Gastrocnemius medialis (tissue), 4 donors: ENCODE results near the gene KIAA1586. TPM values are rescaled to one million over a fixed set of nuclear protein-coding genes. Genes with fewer than 3 reads are reported as not detected.

ENCODE experiments used
- ATAC-seq, 2 donors: fragments of 150-250 bp; one replicate each; pipeline ENCODE4 v1.9.1; 2016
- DNase-seq, 2 donors: peaks; one replicate each; pipeline ENCODE4 v3.0.0-alpha.2; 2019
- H3K27ac ChIP-seq, 4 donors: fragments of 200-600 bp; sonication (generic); 1 replicate in 1 of 4; 2 replicates in 3 of 4; pipeline ENCODE4 v1.5.1; 2016 to 2018; ENCODE audit warnings: mild to moderate bottlenecking in 2 of 4, moderate library complexity in 1 of 4
- H3K27me3 ChIP-seq, 3 donors: fragments of 200-600 bp; sonication (generic) in 2 of 3; 1 replicate in 1 of 3; 2 replicates in 2 of 3; pipeline versions ENCODE4 v1.5.1 to v1.6.0; 2016 to 2019; ENCODE audit warnings: mild to moderate bottlenecking in 1 of 3, moderate library complexity in 1 of 3
- H3K36me3 ChIP-seq, 2 donors: fragments of 200-600 bp; sonication (generic) in 1 of 2; one replicate each; pipeline ENCODE4 v1.5.1; 2017 to 2018
- H3K4me1 ChIP-seq, 2 donors: fragments of 200-600 bp; sonication (generic) in 1 of 2; one replicate each; pipeline ENCODE4 v1.5.1; 2016 to 2017; ENCODE audit warnings: mild to moderate bottlenecking in 2 of 2
- H3K4me3 ChIP-seq, 4 donors: fragments of 200-600 bp; sonication (generic) in 3 of 4; 1 replicate in 1 of 4; 2 replicates in 3 of 4; pipeline ENCODE4 v1.5.1; 2016 to 2019; ENCODE audit warnings: mild to moderate bottlenecking in 2 of 4
- H3K9me3 ChIP-seq, 3 donors: fragments of 200-600 bp; sonication (generic) in 2 of 3; 1 replicate in 1 of 3; 2 replicates in 2 of 3; pipeline ENCODE4 v1.5.1; 2016 to 2019
- POLR2A ChIP-seq, 2 donors: fragments of 450-650 bp; IDR thresholded peaks; one replicate each; pipeline ENCODE4 v1.6.1; 2017; ENCODE audit warnings: antibody characterized with exemption in 2 of 2, mild to moderate bottlenecking in 2 of 2, moderate library complexity in 2 of 2
- in situ Hi-C, 4 donors: fragments of 200-750 bp; cut with MboI; loops; one replicate each; pipeline versions ENCODE4 v1.15.0 to v1.8.0; 2017; ENCODE audit warnings: low sequenced_read_pairs in 4 of 4
- intact Hi-C: fragments of 100-400 bp; cut with DNase I; formaldehyde crosslinking; loops from one replicate; pipeline ENCODE4 v1.15.1; 2023; ENCODE audit warnings: low total_unique reads
- total RNA-seq, 4 donors: library from RNA; depleted of rRNA; stranded (reverse); fragments of >200 nt; gene quantifications; one replicate each; pipeline versions ENCODE4 v1.1.0 to v1.2.3, GENCODE V29; 2016
- TF ChIP-seq, protein P1 (sequence below), 5 experiments: fragments of 450-650 bp in 3 of 5; fragments of 200-600 bp in 2 of 5; sonication (generic) in 2 of 5; IDR thresholded peaks in 4 of 5; conservative IDR thresholded peaks in 1 of 5; 1 replicate in 4 of 5; 2 replicates in 1 of 5; pipeline ENCODE4 v1.5.1; 2016 to 2019; ENCODE audit warnings: antibody characterized with exemption in 5 of 5, mild to moderate bottlenecking in 3 of 5, moderate library complexity in 3 of 5

The KIAA1586 gene
- total RNA-seq, 4 donors from 2014 or later: 1.9 to 10.2 (median 3.0) TPM

DNA sequence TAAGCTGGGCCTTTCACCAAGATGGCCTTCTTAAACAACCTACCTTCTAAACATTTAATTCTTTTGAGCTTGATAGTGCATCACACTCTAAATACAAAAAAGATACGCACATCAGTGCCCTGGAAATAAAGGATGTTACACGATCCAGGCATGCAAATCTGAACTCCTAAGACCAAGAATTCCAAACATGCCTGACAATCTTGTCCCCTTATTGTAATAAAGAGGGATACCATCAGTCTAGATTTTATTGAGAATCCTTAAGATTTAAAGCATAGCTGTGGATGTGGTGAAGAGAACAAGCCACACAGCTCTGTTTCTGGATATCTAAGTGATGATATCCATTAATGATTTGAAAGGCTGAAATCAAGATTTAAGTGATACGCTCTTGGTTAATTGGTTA, 56.5 kb downstream of the KIAA1586 start:
- H3K36me3 ChIP-seq: peaks cover 0 to 48% of the 10 kb centered on the region in 2 donors
- H3K27me3 ChIP-seq: no peaks in the 10 kb centered on the region
- ATAC-seq: no peak
- intact Hi-C loops: no loop called here
- no peaks in the 10 kb centered on the region for H3K9me3 ChIP-seq
- no peak for DNase-seq
- H3K27ac ChIP-seq: no peak overlapping the region
- H3K4me1 ChIP-seq: no peaks in the 10 kb centered on the region
- H3K4me3 ChIP-seq: no peak overlapping the region
- TF ChIP-seq, protein P1, sequence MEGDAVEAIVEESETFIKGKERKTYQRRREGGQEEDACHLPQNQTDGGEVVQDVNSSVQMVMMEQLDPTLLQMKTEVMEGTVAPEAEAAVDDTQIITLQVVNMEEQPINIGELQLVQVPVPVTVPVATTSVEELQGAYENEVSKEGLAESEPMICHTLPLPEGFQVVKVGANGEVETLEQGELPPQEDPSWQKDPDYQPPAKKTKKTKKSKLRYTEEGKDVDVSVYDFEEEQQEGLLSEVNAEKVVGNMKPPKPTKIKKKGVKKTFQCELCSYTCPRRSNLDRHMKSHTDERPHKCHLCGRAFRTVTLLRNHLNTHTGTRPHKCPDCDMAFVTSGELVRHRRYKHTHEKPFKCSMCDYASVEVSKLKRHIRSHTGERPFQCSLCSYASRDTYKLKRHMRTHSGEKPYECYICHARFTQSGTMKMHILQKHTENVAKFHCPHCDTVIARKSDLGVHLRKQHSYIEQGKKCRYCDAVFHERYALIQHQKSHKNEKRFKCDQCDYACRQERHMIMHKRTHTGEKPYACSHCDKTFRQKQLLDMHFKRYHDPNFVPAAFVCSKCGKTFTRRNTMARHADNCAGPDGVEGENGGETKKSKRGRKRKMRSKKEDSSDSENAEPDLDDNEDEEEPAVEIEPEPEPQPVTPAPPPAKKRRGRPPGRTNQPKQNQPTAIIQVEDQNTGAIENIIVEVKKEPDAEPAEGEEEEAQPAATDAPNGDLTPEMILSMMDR (IDR thresholded peaks at IDR 0.05 in 4 of 5, conservative IDR thresholded peaks at IDR 0.05 in 1 of 5): no peak
- TF ChIP-seq POLR2A (IDR thresholded peaks at IDR 0.05): no peak
- in situ Hi-C loops: no loop called here

DNA sequence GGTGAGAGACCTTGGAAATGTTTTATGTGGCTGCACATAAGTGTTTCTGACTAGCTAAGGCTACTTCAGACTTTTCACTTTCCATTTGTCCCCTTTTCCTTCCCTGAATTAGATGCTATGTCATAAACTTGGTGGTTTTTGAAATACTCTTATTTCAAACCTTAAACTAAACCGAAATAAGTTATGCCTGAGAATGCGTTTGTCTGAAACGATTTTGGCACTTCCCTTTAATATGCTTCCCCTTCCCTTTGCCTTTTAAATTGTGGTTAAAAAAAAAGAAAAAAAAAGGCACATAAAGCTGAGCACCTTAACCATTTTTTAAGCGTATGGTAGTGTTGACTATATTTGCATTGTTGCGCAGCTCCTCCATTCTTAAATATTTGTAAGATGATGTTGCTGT, 57.8 kb downstream of the KIAA1586 start:
- TF ChIP-seq, protein P1 (IDR thresholded peaks at IDR 0.05 in 4 of 5, conservative IDR thresholded peaks at IDR 0.05 in 1 of 5): no peak
- TF ChIP-seq POLR2A (IDR thresholded peaks at IDR 0.05): no peak
- H3K27me3 ChIP-seq: no peaks in the 10 kb centered on the region
- no peak overlapping the region for H3K27ac ChIP-seq
- no peaks in the 10 kb centered on the region for H3K9me3 ChIP-seq
- ATAC-seq: no peak
- intact Hi-C loops (no loop called here), in situ Hi-C loops (no loop called here)
- no peak overlapping the region for H3K4me3 ChIP-seq
- peaks cover 0 to under 1% of the 10 kb centered on the region in 2 donors for H3K4me1 ChIP-seq
- no peak for DNase-seq
- H3K36me3 ChIP-seq: peaks cover 0 to 39% of the 10 kb centered on the region in 2 donors

Other genes starting within 250 kb of the KIAA1586 start
- under 1 TPM; 0.15 to 0.97 (median 0.56) TPM for gene BEND6, start 91.6 kb upstream of the KIAA1586 start, total RNA-seq
- gene ZNF451, start 43.5 kb downstream of the KIAA1586 start, total RNA-seq: 10 to 100 TPM; 27.1 to 36.8 (median 28.0) TPM
- 10 to 100 TPM in 2 of 4 donors, 1 to 10 TPM in 2; 6.7 to 15.7 (median 9.8) TPM for gene BAG2, start 125.6 kb downstream of the KIAA1586 start, total RNA-seq
- gene RAB23, start 175.6 kb downstream of the KIAA1586 start, total RNA-seq: 10 to 100 TPM in 3 of 4 donors, 1 to 10 TPM in 1; 8.7 to 18.5 (median 11.6) TPM